ENCODE measurements around the gene MAP7D2. TPM values are rescaled to one million over a fixed set of nuclear protein-coding genes. Genes with fewer than 3 reads are reported as not detected.

Gene MAP7D2
- total RNA-seq, 1 experiment from 2014 or later: 0.91 TPM

GRCh38 chrX:20063716-20064351, 52.9 kb downstream of the MAP7D2 start:
- Histone ChIP-seq H2AFZ (ENCODE audit: low read length) (no peak overlapping the region), H3K9me3 (ENCODE audit: low read length) (no peaks in the 10 kb centered on the region), H3K27me3 (ENCODE audit: low read length) (no peaks in the 10 kb centered on the region), H3K9ac (ENCODE audit: low read length) (no peak overlapping the region), H3K4me3 (ENCODE audit: low read length) (no peak overlapping the region), H4K20me1 (ENCODE audit: low read length) (no peaks in the 10 kb centered on the region), H3K4me1 (ENCODE audit: insufficient read depth, low read length) (peaks cover 32% of the 10 kb centered on the region), H3F3A (ENCODE audit: low read length, unreplicated experiment) (no peaks in the 10 kb centered on the region), H3K4me2 (ENCODE audit: low read length) (no peak overlapping the region), H3K79me2 (ENCODE audit: low read length) (no peaks in the 10 kb centered on the region), H3K9me2 (replicated peaks; ENCODE audit: low read length) (no peaks in the 10 kb centered on the region), H3K36me3 (ENCODE audit: low read depth, low read length) (no peaks in the 10 kb centered on the region), H3K27ac (ENCODE audit: low read length) (no peak overlapping the region)
- ChIA-PET CTCF (interaction anchor here (0.6 kb wide), 1 partner anchor 62 kb away, joined by 3 read pairs; no protein-coding TSS in a partner anchor), POLR2A (ENCODE audit: unreplicated experiment) (no interaction called here)
- ATAC-seq (no peak), DNase-seq (no peak)
- BruUV-seq (replicated peaks): no TSS peak
- intact Hi-C loops (cut with micrococcal nuclease): no loop called here
- TF ChIP-seq CTCF (conservative IDR thresholded peaks at IDR 0.05; ENCODE audit: low read depth, low read length) (peak; percentile 46), EZH2phosphoT487 (IDR thresholded peaks at IDR 0.05; ENCODE audit: borderline replicate concordance, low read length) (no peak)

- H2AFZ ChIP-seq (ENCODE audit: low read length): no peak overlapping the region
- H3K27ac ChIP-seq (ENCODE audit: low read length): no peak overlapping the region
- H3K9me2 ChIP-seq (replicated peaks; ENCODE audit: low read length): no peaks in the 10 kb centered on the region
- no peaks in the 10 kb centered on the region for H3K9me3 ChIP-seq (ENCODE audit: low read length)
- H3K4me3 ChIP-seq (ENCODE audit: low read length): no peak overlapping the region
- no TSS peak for BruUV-seq (replicated peaks)
- H3K36me3 ChIP-seq (ENCODE audit: low read depth, low read length): no peaks in the 10 kb centered on the region
- ChIA-PET CTCF (no interaction called here), POLR2A (ENCODE audit: unreplicated experiment) (no interaction called here)
- no peaks in the 10 kb centered on the region for H3K27me3 ChIP-seq (ENCODE audit: low read length)
- intact Hi-C loops (cut with micrococcal nuclease): no loop called here
- no peak for DNase-seq
- no peak overlapping the region for H3K9ac ChIP-seq (ENCODE audit: low read length)
- TF ChIP-seq EZH2 (IDR thresholded peaks at IDR 0.05; ENCODE audit: low read length, unreplicated experiment): no peak
- no peak for TF ChIP-seq EZH2phosphoT487 (IDR thresholded peaks at IDR 0.05; ENCODE audit: borderline replicate concordance, low read length)
- no peak for TF ChIP-seq CTCF (conservative IDR thresholded peaks at IDR 0.05; ENCODE audit: low read depth, low read length)
- H3K4me2 ChIP-seq (ENCODE audit: low read length): no peak overlapping the region
- H3K79me2 ChIP-seq (ENCODE audit: low read length): no peaks in the 10 kb centered on the region
- H3F3A ChIP-seq (ENCODE audit: low read length, unreplicated experiment): no peaks in the 10 kb centered on the region
- no peaks in the 10 kb centered on the region for H4K20me1 ChIP-seq (ENCODE audit: low read length)
- no peak for ATAC-seq
- H3K4me1 ChIP-seq (ENCODE audit: insufficient read depth, low read length): peaks cover 30% of the 10 kb centered on the region
Measured at GRCh38 chrX:20063153-20063552, 53.6 kb downstream of the MAP7D2 start.

GRCh38 chrX:20061855-20062254, 54.9 kb downstream of the MAP7D2 start:
- TF ChIP-seq EZH2phosphoT487 (IDR thresholded peaks at IDR 0.05; ENCODE audit: borderline replicate concordance, low read length) (no peak), CTCF (conservative IDR thresholded peaks at IDR 0.05; ENCODE audit: low read depth, low read length) (no peak), EZH2 (IDR thresholded peaks at IDR 0.05; ENCODE audit: low read length, unreplicated experiment) (no peak)

More at GRCh38 chrX:20061855-20062254, 54.9 kb downstream of the MAP7D2 start:
- Histone ChIP-seq H3K27ac (ENCODE audit: low read length) (no peak overlapping the region), H4K20me1 (ENCODE audit: low read length) (no peaks in the 10 kb centered on the region), H3K9me3 (ENCODE audit: low read length) (no peaks in the 10 kb centered on the region), H2AFZ (ENCODE audit: low read length) (0 out of 2 replicates have a peak overlapping the region, but pooled peaks have one; percentile 25), H3K79me2 (ENCODE audit: low read length) (no peaks in the 10 kb centered on the region), H3K4me3 (ENCODE audit: low read length) (no peak overlapping the region), H3K4me2 (ENCODE audit: low read length) (peak overlapping the region; percentile 45), H3F3A (ENCODE audit: low read length, unreplicated experiment) (no peaks in the 10 kb centered on the region), H3K9me2 (replicated peaks; ENCODE audit: low read length) (no peaks in the 10 kb centered on the region), H3K9ac (ENCODE audit: low read length) (no peak overlapping the region), H3K27me3 (ENCODE audit: low read length) (no peaks in the 10 kb centered on the region), H3K4me1 (ENCODE audit: insufficient read depth, low read length) (peaks cover 31% of the 10 kb centered on the region), H3K36me3 (ENCODE audit: low read depth, low read length) (no peaks in the 10 kb centered on the region)
- intact Hi-C loops (cut with micrococcal nuclease): no loop called here
- ChIA-PET CTCF (no interaction called here), POLR2A (ENCODE audit: unreplicated experiment) (no interaction called here)
- BruUV-seq (replicated peaks): no TSS peak
- peak; percentile 63 for DNase-seq
- peak; percentile 75 for ATAC-seq
